ENCODE measurements around the gene ZNF503.
"Not testable (repeated sequence)": the region's sequence is repeated elsewhere in the genome, so short reads cannot be mapped to it uniquely, and the experiment has no call there.

Gene ZNF503

DNA sequence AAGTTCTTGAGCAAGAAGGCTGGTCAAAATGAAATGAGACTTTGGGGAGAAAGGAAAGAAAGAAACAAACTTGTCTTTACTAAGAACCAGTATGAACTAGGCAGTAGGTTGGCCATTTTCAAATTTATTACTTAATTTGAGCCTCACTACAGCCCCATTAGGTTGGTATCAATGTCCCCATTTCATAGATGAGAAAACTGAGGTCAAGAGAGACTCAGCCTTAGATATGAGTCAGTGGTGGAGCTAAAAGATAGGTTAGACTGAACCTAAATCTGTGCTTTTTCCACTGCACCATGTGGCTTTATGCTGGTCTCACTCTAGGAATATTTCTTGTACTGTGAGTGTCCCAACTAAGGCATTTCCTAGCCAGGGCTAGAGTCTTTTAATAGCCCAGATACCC is 8.8 kb downstream of the ZNF503 start:
- no peak for DNase-seq

GRCh38 chr10:75392271-75392670 is 9.3 kb downstream of the ZNF503 start:
- DNase-seq, result no peak

GRCh38 chr10:75390178-75390577 is 11.4 kb downstream of the ZNF503 start:
- DNase-seq, result no peak

GRCh38 chr10:75388082-75388481 is 13.5 kb downstream of the ZNF503 start:
- no peak for DNase-seq

DNA sequence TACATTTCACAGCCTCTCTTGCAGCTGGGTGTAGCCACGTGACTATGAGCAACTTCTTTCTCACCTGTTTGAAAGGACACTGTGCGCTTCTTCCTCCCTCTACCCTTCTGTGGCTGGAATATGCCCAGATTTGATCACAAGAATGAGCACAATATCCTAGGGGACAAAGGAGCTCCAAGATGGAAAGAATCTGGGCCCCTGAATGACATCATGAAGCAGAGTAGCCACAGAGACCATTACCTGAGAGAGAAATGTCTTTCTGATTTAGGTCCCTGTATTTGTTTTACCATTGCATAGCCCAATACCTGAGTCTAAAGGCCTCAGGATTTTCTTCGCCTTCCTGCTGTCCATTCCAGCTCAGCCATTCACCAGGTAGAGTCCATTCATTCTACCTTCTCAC is 15.4 kb downstream of the ZNF503 start:
- no peak for DNase-seq

DNA sequence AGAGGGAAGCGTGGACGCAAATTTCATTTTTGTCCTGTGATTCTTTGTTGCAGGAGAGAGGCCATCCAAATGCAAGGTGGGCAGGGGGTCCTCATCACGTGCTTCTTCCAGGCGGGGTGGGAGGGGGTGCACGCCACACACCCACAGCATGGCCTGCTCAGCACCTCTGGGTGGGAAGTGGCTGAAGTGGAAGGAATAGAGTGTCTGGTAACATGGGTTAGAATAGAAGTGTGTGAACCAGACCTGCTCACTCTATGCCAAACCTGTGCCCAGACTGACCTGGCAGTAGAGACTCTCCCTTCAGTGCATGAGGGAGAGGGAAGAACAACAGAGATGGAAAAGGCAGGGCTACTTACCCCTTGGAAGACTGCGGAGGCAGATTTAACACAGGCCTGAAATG is 21.7 kb downstream of the ZNF503 start:
- DNase-seq, result no peak

- no peak for DNase-seq
These were observed 22.3 kb downstream of the ZNF503 start for GRCh38 chr10:75379212-75379724.

- DNase-seq, result no peak
These were observed 23.2 kb downstream of the ZNF503 start for GRCh38 chr10:75378379-75378778.

- no peak for DNase-seq
These were observed 23.7 kb downstream of the ZNF503 start for GRCh38 chr10:75377869-75378268.

GRCh38 chr10:75375838-75376237 is 25.7 kb downstream of the ZNF503 start:
- no peak for DNase-seq

- DNase-seq, result no peak
These were observed 30.6 kb downstream of the ZNF503 start for GRCh38 chr10:75371010-75371409.

DNA sequence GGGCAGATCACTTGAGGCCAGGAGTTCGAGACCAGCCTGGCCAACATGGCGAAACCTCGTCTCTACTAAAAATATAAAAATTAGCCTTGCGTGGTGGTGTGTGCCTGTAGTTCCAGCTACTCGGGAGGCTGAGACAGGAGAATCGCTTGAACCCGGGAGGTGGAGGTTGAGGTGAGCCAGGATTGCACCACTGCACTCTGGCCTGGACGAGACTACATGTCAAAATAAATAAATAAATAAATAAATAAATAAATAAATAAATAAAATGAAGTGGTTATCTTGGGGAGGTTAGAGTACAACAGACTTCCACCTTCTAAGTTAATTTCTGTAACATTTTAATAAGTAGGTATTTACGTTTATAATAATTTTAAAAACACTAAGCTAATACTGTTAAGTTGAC is 31.7 kb downstream of the ZNF503 start:
- not testable (repeated sequence) for DNase-seq

- DNase-seq, result no peak
These were observed 33.7 kb downstream of the ZNF503 start for GRCh38 chr10:75367901-75368300.

DNA sequence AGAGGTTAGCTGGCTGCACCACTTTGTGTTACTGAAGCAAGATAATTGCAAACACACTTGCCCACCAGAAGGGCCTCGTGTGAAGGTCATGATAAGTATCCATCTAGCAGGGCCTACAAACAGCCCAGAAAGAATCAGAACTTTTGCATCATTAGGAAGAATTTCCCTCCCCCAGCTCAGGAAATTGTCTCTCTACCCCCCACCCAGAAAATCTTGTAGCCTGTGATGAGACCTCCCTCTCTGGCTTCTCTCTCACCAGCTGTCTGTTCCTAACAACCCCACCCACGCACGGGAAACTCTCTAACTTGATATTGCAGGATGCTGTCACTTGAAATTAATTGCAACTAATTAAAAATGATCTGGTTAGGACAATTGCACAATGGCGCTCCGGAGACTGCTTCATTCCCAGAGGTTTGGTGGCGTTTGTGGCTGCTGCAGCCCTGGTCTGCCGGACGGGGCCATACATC is 34.5 kb downstream of the ZNF503 start:
- DNase-seq, result no peak

DNA sequence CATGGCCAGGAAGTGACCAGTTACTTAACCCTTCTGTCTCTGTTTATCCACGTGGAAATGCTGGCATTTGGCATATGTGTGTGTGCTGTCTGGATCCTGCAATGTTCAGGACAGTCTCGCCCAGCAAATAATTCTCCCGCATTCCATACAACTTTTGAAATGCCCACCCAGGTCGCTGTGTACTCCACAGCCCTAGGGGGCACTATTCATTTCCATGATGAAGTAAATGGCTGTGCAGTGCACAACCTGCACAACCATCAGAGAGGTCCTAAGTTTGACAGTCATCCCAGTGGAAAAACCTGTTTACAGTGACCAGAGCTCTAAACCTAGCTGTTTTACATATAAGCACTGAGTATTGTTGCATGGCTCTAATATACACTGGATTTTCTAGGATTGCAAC is 38.1 kb downstream of the ZNF503 start:
- DNase-seq, result no peak

- not testable (repeated sequence) for DNase-seq
These were observed 41.7 kb downstream of the ZNF503 start for GRCh38 chr10:75359876-75360275.

DNA sequence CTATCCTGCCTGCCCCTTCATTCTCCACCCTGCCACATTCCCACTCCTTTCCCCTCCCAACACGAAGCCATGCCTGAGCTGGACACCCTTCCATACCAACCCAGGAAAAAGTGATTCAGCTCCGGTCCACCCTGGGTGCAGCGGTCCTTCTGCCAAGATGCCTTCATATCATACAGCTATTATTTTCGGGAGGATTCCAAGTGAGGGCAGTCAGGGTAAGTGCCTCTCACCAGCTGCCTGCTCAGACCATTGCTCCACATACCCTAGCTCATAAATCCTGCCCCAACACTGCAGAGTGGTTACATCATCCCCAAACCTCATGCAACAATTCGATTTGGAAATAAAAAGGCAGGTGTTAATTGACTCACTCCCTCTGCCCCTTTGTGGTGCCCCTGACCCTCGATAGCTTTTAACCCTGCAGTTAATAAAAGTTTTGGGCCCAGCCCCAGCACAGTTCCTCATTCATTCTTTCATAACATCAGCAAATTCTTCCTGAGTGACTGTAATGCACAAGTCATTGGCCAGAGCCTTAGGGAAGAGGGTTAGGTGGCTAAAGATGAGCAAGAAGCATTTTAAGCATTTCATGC is 42.6 kb downstream of the ZNF503 start:
- no peak for DNase-seq

GRCh38 chr10:75358132-75358531 is 43.4 kb downstream of the ZNF503 start:
- no peak for DNase-seq

DNA sequence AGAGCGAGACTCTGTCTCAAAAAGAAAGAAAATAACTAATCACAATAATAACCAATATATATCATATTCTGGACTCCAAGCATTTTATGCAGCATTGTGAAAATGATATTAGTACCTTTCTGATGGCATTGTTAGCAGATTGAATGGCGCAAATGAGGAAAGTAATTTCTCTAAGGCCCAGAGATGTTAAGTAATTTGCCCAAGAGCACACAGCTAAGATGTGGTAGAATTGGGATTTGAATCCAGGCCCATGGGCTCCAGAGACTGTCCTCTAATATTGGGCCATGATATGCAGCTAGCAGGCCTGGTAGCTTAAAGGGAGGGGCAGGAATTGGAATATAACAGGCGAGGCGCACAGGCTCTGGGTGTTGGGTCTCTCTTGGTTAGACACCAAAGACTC is 44.1 kb downstream of the ZNF503 start:
- no peak for DNase-seq

DNA sequence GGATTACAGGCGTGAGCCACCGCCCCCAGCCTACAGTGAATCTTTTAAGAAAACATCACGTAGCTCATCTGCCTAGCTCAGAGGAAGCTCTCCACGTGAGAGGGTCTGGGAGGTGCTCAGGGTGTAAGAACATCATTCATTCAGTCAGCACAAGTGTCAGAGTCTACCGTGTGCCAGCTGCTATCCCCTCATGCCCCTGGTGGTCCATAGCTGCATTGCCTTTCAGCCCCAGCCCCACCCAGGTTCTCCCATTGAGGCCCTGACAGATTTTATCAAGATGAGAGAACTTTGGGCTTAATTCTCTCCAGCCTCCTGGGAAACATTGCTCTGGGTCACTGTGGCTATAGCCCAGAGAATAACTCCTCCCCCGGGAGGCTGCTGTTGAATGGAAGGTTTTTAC is 45.1 kb downstream of the ZNF503 start:
- DNase-seq, result no peak

DNA sequence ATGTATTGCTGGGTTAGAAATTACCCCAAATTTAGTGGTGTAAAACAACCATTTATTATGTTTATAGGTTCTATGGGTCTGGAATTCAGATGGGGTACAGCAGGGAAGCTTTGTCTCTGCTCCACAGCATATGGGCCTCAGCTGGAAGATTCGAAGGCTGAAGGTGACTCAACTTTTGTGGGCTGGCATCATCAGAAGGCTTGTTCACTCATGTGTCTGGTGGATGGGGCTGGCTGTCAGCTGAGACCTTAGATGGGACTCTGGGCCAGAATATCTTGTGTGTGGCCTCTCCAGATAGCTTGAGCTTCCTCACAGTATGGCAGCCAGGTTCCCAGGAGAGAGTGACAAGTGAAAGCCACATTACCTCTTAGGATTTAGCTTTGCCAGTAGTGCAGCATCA is 45.9 kb downstream of the ZNF503 start:
- DNase-seq, result no peak

DNA sequence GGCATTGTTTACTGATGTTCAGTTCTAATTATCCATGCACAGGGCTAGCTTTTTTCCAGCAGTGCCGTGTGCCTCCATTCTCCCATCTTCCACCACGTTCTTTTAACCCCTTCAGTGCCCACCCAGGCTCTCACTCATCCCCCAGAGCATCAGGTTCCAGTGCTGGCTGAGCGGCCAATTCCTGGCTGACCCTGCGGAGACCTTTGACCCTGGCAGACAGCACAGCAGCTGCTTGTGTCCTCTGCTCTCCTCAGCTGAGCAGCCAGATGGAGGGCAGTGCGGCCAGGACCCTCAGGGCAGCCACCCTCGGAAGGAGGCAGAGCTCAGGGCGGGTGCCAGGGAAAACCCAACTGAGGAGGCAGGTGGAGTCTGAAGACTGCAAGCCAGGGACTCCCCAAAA is 48.4 kb downstream of the ZNF503 start:
- no peak for DNase-seq

GRCh38 chr10:75352650-75353049 is 48.9 kb downstream of the ZNF503 start:
- no peak for DNase-seq

DNA sequence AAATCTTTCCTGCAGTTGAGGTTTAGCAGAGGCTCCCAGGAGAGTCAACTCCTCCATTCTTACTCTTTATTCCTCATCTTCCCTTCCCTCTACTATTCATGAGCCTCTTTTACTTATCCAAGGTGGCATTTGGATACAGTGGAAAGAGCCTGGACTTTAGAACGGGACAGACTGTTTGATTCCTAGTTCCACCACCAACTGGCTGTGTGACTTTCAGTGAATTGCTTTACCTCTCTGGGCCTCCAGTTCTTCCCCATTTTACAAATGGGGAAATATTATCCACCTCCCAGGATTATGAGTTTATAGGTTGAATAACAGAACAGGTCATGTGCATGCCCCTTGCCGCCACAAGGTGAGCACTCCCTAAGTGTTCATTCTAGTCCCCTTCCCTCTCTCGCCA is 49.9 kb downstream of the ZNF503 start:
- no peak for DNase-seq

DNA sequence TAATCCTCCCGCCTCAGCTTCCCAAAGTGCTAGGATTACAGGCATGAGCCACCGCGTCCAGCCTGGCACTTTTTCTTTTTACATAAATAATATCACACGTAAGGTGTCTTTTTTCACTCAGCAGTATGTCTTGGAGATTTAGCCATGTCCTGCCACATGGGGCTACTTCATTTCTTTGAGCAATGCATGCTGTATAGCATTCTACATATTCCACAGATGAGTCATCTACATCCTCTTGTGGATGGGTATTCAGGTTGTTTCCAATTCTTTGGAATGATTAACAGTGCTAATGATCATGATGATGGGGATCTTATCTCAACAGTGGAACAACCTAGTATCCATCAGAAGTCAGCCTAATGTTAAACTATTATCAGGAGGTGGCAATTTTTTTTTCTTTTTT is 50.8 kb downstream of the ZNF503 start:
- DNase-seq, result no peak
